HG02885 (cell line): ENCODE data around the gene OR52E6.

Experiments
- ATAC-seq: cut with Tn5 transposase; IDR thresholded peaks from one replicate; pipeline ENCODE4 v1.9.1; 2021; ENCODE audit warnings: mild to moderate bottlenecking; ENCODE audit not compliant: unreplicated experiment, poor library complexity

Gene OR52E6

GRCh38 chr11:5841797-5842196 is at the start of gene OR52E6:
Gene OR52E6 (minus strand): TSS chr11:5841897. CDS start chr11:5841897, 0 bp downstream.
- ATAC-seq, result no peak

- ATAC-seq, result no peak
These were observed 49.6 kb upstream of the OR52E6 start for GRCh38 chr11:5891216-5891800.

GRCh38 chr11:5887661-5888060 is 46.0 kb upstream of the OR52E6 start:
- no peak for ATAC-seq

- no peak for ATAC-seq
These were observed 45.5 kb upstream of the OR52E6 start for GRCh38 chr11:5887172-5887571.

GRCh38 chr11:5881756-5882155 is 40.1 kb upstream of the OR52E6 start:
- no peak for ATAC-seq

GRCh38 chr11:5880329-5880728 is 38.6 kb upstream of the OR52E6 start, which contains the start of gene OR52E4:
Gene OR52E4 (plus strand): TSS chr11:5880629. CDS start chr11:5884293, 3,664 bp downstream.
- ATAC-seq, result no peak

GRCh38 chr11:5878564-5878963 is 36.9 kb upstream of the OR52E6 start:
- no peak for ATAC-seq

- no peak for ATAC-seq
These were observed 24.1 kb upstream of the OR52E6 start for GRCh38 chr11:5865826-5866225.

- no peak for ATAC-seq
These were observed 15.9 kb upstream of the OR52E6 start, which contains the start of gene OR52E8 for GRCh38 chr11:5857590-5857989. Gene OR52E8 (minus strand): TSS chr11:5857690. CDS start chr11:5857690, 0 bp downstream.

GRCh38 chr11:5851002-5851401 is 9.3 kb upstream of the OR52E6 start:
- ATAC-seq, result no peak

GRCh38 chr11:5847711-5848110 is 6.0 kb upstream of the OR52E6 start:
- no peak for ATAC-seq

- ATAC-seq, result no peak
These were observed 5.0 kb upstream of the OR52E6 start for GRCh38 chr11:5846701-5847100.

GRCh38 chr11:5837695-5838094 is 4.0 kb downstream of the OR52E6 start:
- no peak for ATAC-seq

GRCh38 chr11:5833446-5833845 is 8.3 kb downstream of the OR52E6 start:
- ATAC-seq, result no peak

- no peak for ATAC-seq
These were observed 10.4 kb downstream of the OR52E6 start for GRCh38 chr11:5831196-5831829.

GRCh38 chr11:5818245-5818886 is 23.3 kb downstream of the OR52E6 start:
- ATAC-seq, result peak; percentile 67

GRCh38 chr11:5815534-5815933 is 26.2 kb downstream of the OR52E6 start:
- ATAC-seq, result no peak

- ATAC-seq, result no peak
These were observed 31.5 kb downstream of the OR52E6 start for GRCh38 chr11:5809905-5810795.

- ATAC-seq, result peak; percentile 34
These were observed 32.6 kb downstream of the OR52E6 start for GRCh38 chr11:5809122-5809519.

GRCh38 chr11:5808500-5809121 is 33.1 kb downstream of the OR52E6 start, which contains the start of gene OR52N2:
Gene OR52N2 (plus strand): TSS chr11:5808924. CDS start chr11:5820336, 11,412 bp downstream.
- ATAC-seq, result peak; percentile 94
